Lower lobe of right lung (tissue), 2 donors: ENCODE results near the gene LRRC4C. TPM values are rescaled to one million over a fixed set of nuclear protein-coding genes. Genes with fewer than 3 reads are reported as not detected.
"Not testable (repeated sequence)": the region's sequence is repeated elsewhere in the genome, so short reads cannot be mapped to it uniquely, and the experiment has no call there.

Experiments used
- ATAC-seq, 2 donors: fragments of 200-7000 bp; cut with Tn5 transposase; one replicate each; pipeline ENCODE4 v1.9.1; 2020 to 2022; ENCODE audit warnings: mild to moderate bottlenecking in 2 of 2, moderate library complexity in 2 of 2
- DNase-seq: peaks from one replicate; pipeline ENCODE4 v3.0.0-alpha.2; 2020
- H3K27ac ChIP-seq: fragments of 200-600 bp; one replicate; pipeline ENCODE4 v1.8.0; 2022
- H3K27me3 ChIP-seq: fragments of 200-600 bp; one replicate; pipeline ENCODE4 v1.8.0; 2022; ENCODE audit warnings: low read depth
- H3K36me3 ChIP-seq: fragments of 200-600 bp; one replicate; pipeline ENCODE4 v1.8.0; 2022; ENCODE audit warnings: mild to moderate bottlenecking
- H3K4me1 ChIP-seq: fragments of 200-600 bp; one replicate; pipeline ENCODE4 v1.8.0; 2022
- H3K4me3 ChIP-seq: fragments of 200-600 bp; one replicate; pipeline ENCODE4 v1.8.0; 2022; ENCODE audit warnings: mild to moderate bottlenecking
- H3K9me3 ChIP-seq: fragments of 200-600 bp; one replicate; pipeline ENCODE4 v1.8.0; 2022
- intact Hi-C: fragments of 100-400 bp; cut with DNase I; formaldehyde crosslinking; loops from one replicate; pipeline ENCODE4 v1.11.0; 2022
- total RNA-seq: library from RNA; stranded (reverse); fragmentation: NEBNext Ultra II Directional; extraction: Animal tissue kit (Norgen Biotek cat#: 25700); gene quantifications from one replicate; pipeline ENCODE4 v1.2.1, GENCODE V29; 2021
- TF ChIP-seq, protein P1 (sequence below): fragments of 200-600 bp; IDR thresholded peaks from one replicate; pipeline ENCODE4 v1.8.0; 2022; ENCODE audit warnings: antibody characterized with exemption, mild to moderate bottlenecking
- donor health status: DM: no; HTN: yes; CAD: no; lungs with severe emphysema.

The LRRC4C gene
- total RNA-seq, 1 donor from 2014 or later = 0.86 TPM

DNA sequence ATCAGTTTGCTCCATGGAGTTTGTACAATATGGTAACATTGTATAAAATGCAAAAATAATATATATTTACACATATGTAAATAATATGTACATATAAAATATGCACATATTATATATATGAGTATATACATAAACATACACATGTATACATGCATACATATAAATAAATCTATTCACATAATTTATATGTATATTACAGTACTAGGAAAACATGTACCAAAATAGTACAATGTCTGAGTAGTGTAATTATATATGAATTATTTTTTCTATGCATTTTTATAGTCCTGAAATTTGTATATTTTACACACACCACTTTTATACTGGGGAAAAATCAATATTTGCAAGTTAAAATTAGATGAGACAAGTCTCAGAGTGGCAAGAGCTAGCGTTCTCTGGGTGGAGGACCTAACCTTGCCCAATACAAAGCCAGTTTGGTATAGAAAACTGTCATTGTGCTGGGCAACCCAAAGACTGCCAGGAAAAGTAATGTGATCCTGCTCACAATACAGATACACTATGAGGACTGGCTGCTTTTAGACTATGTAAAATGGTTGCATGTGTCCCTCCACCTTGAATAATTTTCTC lies 889.4 kb downstream of the LRRC4C start:
- H3K9me3 ChIP-seq = no peaks in the 10 kb centered on the region
- no peak for ATAC-seq
- H3K4me3 ChIP-seq = no peak overlapping the region
- intact Hi-C loops = no loop called here
- H3K27ac ChIP-seq = no peak overlapping the region
- no peaks in the 10 kb centered on the region for H3K27me3 ChIP-seq
- TF ChIP-seq, protein P1, sequence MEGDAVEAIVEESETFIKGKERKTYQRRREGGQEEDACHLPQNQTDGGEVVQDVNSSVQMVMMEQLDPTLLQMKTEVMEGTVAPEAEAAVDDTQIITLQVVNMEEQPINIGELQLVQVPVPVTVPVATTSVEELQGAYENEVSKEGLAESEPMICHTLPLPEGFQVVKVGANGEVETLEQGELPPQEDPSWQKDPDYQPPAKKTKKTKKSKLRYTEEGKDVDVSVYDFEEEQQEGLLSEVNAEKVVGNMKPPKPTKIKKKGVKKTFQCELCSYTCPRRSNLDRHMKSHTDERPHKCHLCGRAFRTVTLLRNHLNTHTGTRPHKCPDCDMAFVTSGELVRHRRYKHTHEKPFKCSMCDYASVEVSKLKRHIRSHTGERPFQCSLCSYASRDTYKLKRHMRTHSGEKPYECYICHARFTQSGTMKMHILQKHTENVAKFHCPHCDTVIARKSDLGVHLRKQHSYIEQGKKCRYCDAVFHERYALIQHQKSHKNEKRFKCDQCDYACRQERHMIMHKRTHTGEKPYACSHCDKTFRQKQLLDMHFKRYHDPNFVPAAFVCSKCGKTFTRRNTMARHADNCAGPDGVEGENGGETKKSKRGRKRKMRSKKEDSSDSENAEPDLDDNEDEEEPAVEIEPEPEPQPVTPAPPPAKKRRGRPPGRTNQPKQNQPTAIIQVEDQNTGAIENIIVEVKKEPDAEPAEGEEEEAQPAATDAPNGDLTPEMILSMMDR = no peak
- no peaks in the 10 kb centered on the region for H3K4me1 ChIP-seq
- no peaks in the 10 kb centered on the region for H3K36me3 ChIP-seq
- no peak for DNase-seq

DNA sequence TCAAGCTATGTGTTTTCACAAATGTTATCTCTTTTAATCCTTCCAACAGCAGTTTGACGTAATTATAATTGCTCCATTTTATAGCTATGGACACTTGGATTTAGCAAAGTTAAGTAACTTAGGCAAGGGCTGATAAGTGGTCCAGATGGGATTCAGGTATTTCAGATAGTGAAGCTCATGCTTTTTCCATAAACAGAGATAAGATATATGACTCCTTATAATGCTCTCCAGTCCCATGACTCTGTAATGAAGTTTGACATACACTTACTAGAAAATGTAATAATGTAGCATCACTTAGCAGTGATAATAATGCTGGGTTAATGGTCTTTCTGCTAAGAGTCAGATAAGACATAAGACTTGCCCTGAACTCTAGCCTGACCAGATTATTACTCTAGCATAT lies 892.1 kb downstream of the LRRC4C start:
- ATAC-seq (no peak), DNase-seq (no peak)
- H3K9me3 ChIP-seq = no peaks in the 10 kb centered on the region
- TF ChIP-seq, protein P1 = no peak
- no peaks in the 10 kb centered on the region for H3K4me1 ChIP-seq
- no peaks in the 10 kb centered on the region for H3K36me3 ChIP-seq
- H3K27me3 ChIP-seq = no peaks in the 10 kb centered on the region
- H3K27ac ChIP-seq = no peak overlapping the region
- intact Hi-C loops = no loop called here
- no peak overlapping the region for H3K4me3 ChIP-seq

- TF ChIP-seq, protein P1 = no peak
- no peak for ATAC-seq
- intact Hi-C loops = no loop called here
- H3K4me3 ChIP-seq = no peak overlapping the region
- no peak for DNase-seq
- no peaks in the 10 kb centered on the region for H3K27me3 ChIP-seq
- H3K27ac ChIP-seq = no peak overlapping the region
- no peaks in the 10 kb centered on the region for H3K4me1 ChIP-seq
- H3K9me3 ChIP-seq = no peaks in the 10 kb centered on the region
- H3K36me3 ChIP-seq = no peaks in the 10 kb centered on the region
Measured at GRCh38 chr11:40544162-40544561, 915.3 kb downstream of the LRRC4C start.

DNA sequence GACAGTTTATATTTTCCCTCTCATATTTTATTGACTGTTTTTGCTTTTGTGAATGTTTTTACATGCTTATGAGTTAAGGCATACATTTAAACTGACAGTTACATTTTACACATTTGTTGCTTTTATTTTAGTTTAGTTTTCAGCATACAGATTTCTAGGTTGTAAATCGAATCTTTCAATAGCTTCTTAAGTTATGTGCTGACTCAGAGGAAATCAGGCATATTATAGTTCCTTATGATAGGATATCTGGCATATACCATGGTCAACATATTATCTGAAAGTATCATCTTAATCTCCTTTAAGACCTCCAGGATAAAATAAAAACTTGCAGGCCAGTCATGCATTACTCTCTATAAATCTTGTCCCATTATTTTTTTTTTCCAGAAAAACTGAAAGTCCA lies 916.6 kb downstream of the LRRC4C start:
- no peaks in the 10 kb centered on the region for H3K36me3 ChIP-seq
- DNase-seq (no peak), ATAC-seq (no peak)
- H3K4me3 ChIP-seq = no peak overlapping the region
- no peak overlapping the region for H3K27ac ChIP-seq
- TF ChIP-seq, protein P1 = no peak
- H3K9me3 ChIP-seq = no peaks in the 10 kb centered on the region
- H3K27me3 ChIP-seq = no peaks in the 10 kb centered on the region
- no peaks in the 10 kb centered on the region for H3K4me1 ChIP-seq
- intact Hi-C loops = no loop called here

DNA sequence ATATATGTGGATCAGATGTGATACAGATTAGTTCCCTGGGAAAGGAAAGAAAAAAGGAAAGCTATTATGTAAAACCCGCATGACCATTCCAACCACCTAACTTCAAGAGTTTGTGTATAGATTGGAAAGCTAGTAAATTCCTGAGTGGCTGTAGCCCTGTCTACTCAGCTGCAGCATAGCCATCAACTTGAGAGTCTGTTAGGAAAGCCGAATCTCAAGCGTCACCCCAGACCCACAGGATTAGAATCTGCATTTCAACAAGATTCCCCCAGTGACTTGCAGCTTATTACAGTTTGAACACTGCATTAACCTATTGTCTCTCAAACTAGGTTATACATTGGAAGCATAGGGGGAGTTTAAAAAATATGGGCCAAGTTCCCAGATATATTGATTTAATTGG lies 921.7 kb downstream of the LRRC4C start:
- TF ChIP-seq, protein P1 = no peak
- Histone ChIP-seq H3K27ac (no peak overlapping the region), H3K9me3 (no peaks in the 10 kb centered on the region), H3K4me1 (no peaks in the 10 kb centered on the region), H3K4me3 (no peak overlapping the region), H3K36me3 (no peaks in the 10 kb centered on the region), H3K27me3 (no peaks in the 10 kb centered on the region)
- intact Hi-C loops = no loop called here
- no peak for ATAC-seq
- no peak for DNase-seq

GRCh38 chr11:40522080-40522479 lies 937.4 kb downstream of the LRRC4C start:
- intact Hi-C loops = not testable (repeated sequence)

More at GRCh38 chr11:40522080-40522479, 937.4 kb downstream of the LRRC4C start:
- DNase-seq, H3K36me3 ChIP-seq, H3K27ac ChIP-seq, H3K9me3 ChIP-seq, ATAC-seq, H3K4me3 ChIP-seq, H3K4me1 ChIP-seq, H3K27me3 ChIP-seq: not testable (repeated sequence)
